Skeletal muscle tissue (tissue), 4 donors: ENCODE data around the gene GATAD1. TPM values are rescaled to one million over a fixed set of nuclear protein-coding genes. Genes with fewer than 3 reads are reported as not detected.
"Not testable (repeated sequence)": the region's sequence is repeated elsewhere in the genome, so short reads cannot be mapped to it uniquely, and the experiment has no call there.

Experiments used
- H3K27ac ChIP-seq: one replicate; pipeline ENCODE4 v1.7.0; 2013; ENCODE audit warnings: mild to moderate bottlenecking, low read depth, low read length, inconsistent platforms
- H3K27me3 ChIP-seq, 3 donors: one replicate each; pipeline ENCODE4 v1.7.0; 2013; ENCODE audit warnings: low read length in 3 of 3; ENCODE audit not compliant: control insufficient read depth in 3 of 3, insufficient read depth in 3 of 3
- H3K36me3 ChIP-seq, 3 donors: one replicate each; pipeline ENCODE4 v1.7.0; 2013; ENCODE audit warnings: low read length in 3 of 3; ENCODE audit not compliant: control insufficient read depth in 3 of 3, insufficient read depth in 3 of 3
- H3K4me1 ChIP-seq, 3 donors: one replicate each; pipeline ENCODE4 v1.7.0; 2013; ENCODE audit warnings: low read length in 3 of 3, mild to moderate bottlenecking in 3 of 3; ENCODE audit not compliant: control insufficient read depth in 3 of 3, insufficient read depth in 3 of 3
- H3K4me3 ChIP-seq, 3 donors: one replicate each; pipeline ENCODE4 v1.7.0; 2013; ENCODE audit warnings: low read length in 3 of 3
- H3K9ac ChIP-seq, 3 donors: one replicate each; pipeline ENCODE4 v1.7.0; 2013; ENCODE audit warnings: low read length in 3 of 3, mild to moderate bottlenecking in 3 of 3, moderate library complexity in 2 of 3, low read depth in 1 of 3
- H3K9me3 ChIP-seq, 3 donors: one replicate each; pipeline ENCODE4 v1.7.0; 2013; ENCODE audit warnings: low read length in 3 of 3; ENCODE audit not compliant: control insufficient read depth in 3 of 3
- total RNA-seq: library from RNA; depleted of rRNA; stranded (reverse); fragments of >200 nt; gene quantifications from one replicate; pipeline ENCODE4 v1.2.3, GENCODE V29; 2014
- donor health status: Osteomylitis.

GATAD1 gene
- total RNA-seq, 1 donor from 2014 or later: 30.3 TPM

DNA sequence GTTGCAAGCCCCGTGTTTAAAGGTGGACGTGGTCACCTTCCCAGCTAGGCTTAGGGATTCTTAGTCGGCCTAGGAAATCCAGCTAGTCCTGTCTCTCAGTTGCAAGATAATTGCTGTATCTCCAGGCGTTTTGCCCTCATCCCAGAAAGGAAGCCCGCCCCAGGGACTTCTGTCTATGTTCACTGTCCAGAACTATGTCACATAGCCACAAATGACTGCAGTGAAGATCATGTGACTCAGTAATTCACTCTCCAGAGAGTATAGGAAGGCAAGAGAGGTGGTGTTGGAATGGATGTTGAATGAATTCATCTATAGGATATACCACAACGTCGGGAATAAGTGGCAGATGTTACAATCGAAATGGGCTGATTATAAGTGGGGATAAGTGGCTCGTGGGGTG is 30.8 kb downstream of the GATAD1 start:
- Histone ChIP-seq H3K4me1 (no peaks in the 10 kb centered on the region), H3K9me3 (no peaks in the 10 kb centered on the region), H3K9ac (no peak overlapping the region), H3K27ac (no peak overlapping the region), H3K27me3 (no peaks in the 10 kb centered on the region), H3K4me3 (no peak overlapping the region), H3K36me3 (peaks cover 0 to 10% (median 6%) of the 10 kb centered on the region in 3 donors)

DNA sequence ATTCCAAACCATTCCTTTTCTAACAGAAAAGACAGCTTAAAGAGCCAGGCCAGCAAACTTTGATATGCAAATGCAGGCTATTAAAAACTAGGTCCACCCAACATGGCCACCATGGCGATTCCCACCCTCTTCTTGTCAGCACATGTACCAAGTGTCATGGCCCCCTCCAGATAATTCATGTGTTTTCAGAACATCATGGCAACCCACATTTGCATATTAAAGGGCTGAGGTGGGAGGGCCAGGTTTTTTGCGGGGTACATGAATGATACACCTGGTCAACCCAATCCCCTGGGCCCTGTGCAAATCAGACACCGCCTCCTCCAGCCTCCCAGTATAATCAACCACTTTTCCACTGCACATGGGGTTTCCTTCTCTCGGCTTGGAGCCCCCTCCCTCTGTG is 31.4 kb downstream of the GATAD1 start:
- peaks cover 0 to 10% (median 6%) of the 10 kb centered on the region in 3 donors for H3K36me3 ChIP-seq

DNA sequence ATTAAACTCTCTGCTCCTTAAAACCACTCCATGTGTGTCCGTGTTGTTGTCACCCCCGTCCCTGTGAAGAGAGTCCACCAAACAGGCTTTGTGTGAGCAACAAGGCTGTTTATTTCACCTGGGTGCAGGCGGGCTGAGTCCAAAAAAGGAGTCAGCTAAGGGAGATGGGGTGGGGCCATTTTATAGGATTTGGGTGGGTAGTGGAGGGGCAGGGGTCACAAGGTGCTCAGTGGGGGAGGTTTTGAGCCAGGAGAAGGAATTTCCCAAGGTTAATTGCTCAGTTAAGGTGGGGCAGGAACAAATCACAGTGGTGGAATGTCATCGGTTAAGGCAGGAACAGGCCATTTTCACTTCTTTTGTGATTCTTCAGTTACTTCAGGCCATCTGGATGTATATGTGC is 31.9 kb downstream of the GATAD1 start:
- H3K36me3 ChIP-seq, H3K27me3 ChIP-seq, H3K9ac ChIP-seq, H3K4me3 ChIP-seq, H3K9me3 ChIP-seq, H3K4me1 ChIP-seq, H3K27ac ChIP-seq: not testable (repeated sequence)

More for the DNA sequence above, 31.4 kb downstream of the GATAD1 start:
- Histone ChIP-seq H3K27ac (no peak overlapping the region), H3K4me3 (no peak overlapping the region), H3K9ac (no peak overlapping the region), H3K27me3 (no peaks in the 10 kb centered on the region), H3K4me1 (no peaks in the 10 kb centered on the region), H3K9me3 (no peaks in the 10 kb centered on the region)

- peaks cover 11 to 22% (median 15%) of the 10 kb centered on the region in 3 donors for H3K36me3 ChIP-seq
- not testable (repeated sequence) for H3K4me3 ChIP-seq, H3K9me3 ChIP-seq, H3K27ac ChIP-seq, H3K9ac ChIP-seq, H3K4me1 ChIP-seq, H3K27me3 ChIP-seq
Measured at GRCh38 chr7:92483624-92484023, 36.3 kb downstream of the GATAD1 start.

DNA sequence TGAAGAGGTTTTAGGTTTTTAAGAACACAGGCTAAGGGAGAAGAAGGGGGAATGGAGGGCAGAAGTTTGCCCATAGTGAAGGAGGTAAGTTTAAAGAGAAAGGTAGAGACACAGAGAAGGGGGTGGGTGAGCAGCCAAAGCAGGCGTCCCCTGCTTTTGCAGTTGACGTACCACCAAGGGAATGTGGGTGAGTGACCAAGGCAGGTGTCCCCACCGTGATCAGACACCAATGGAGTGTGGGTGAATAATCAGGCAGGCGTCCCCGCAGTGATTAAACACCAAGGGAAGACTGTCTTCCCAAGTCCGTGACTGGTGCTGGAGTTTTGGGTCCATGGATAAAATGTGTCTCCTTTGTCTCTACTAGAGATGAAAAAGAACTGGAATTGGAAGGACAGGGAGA is 36.9 kb downstream of the GATAD1 start:
- H3K27ac ChIP-seq, H3K27me3 ChIP-seq, H3K9me3 ChIP-seq, H3K4me1 ChIP-seq, H3K9ac ChIP-seq, H3K4me3 ChIP-seq: not testable (repeated sequence)
- peaks cover 11 to 22% (median 19%) of the 10 kb centered on the region in 3 donors for H3K36me3 ChIP-seq

- Histone ChIP-seq H3K4me1 (no peaks in the 10 kb centered on the region), H3K27ac (no peak overlapping the region), H3K36me3 (peaks cover 11 to 31% (median 26%) of the 10 kb centered on the region in 3 donors)
Measured at GRCh38 chr7:92485267-92485892, 38.1 kb downstream of the GATAD1 start.

DNA sequence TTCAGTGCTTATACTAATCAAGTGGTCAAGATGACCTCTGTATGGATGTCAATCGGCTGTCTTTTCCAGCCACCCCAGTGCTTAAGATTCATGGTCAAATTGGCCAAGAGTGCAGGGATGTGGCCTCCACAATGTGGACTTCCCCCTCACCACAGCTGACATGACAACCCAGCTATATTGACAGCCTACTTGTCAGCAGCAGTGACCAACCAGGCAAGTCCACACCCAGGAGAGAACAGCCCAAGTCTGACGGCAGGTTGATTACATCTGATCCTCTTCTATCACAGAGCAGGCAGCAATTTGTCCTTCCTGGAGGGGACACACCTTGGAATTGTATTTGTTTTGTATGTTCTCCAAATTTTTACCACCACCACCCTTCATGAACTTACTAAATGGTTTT is 38.7 kb downstream of the GATAD1 start:
- no peaks in the 10 kb centered on the region for H3K27me3 ChIP-seq
- no peak overlapping the region for H3K4me3 ChIP-seq
- peaks cover 11 to 37% (median 30%) of the 10 kb centered on the region in 3 donors for H3K36me3 ChIP-seq
- no peak overlapping the region for H3K9ac ChIP-seq
- H3K27ac ChIP-seq: no peak overlapping the region
- H3K4me1 ChIP-seq: no peaks in the 10 kb centered on the region
- H3K9me3 ChIP-seq: no peaks in the 10 kb centered on the region

More at GRCh38 chr7:92485267-92485892, 38.1 kb downstream of the GATAD1 start:
- Histone ChIP-seq H3K27me3 (no peaks in the 10 kb centered on the region), H3K9me3 (no peaks in the 10 kb centered on the region), H3K4me3 (no peak overlapping the region), H3K9ac (no peak overlapping the region)

GRCh38 chr7:92487804-92488203 is 40.5 kb downstream of the GATAD1 start:
- Histone ChIP-seq H3K9me3 (no peaks in the 10 kb centered on the region), H3K4me3 (no peak overlapping the region), H3K36me3 (peaks cover 15 to 54% (median 47%) of the 10 kb centered on the region in 3 donors), H3K4me1 (no peaks in the 10 kb centered on the region), H3K9ac (no peak overlapping the region), H3K27me3 (no peaks in the 10 kb centered on the region), H3K27ac (no peak overlapping the region)

- H3K27ac ChIP-seq: no peak overlapping the region
- no peaks in the 10 kb centered on the region for H3K4me1 ChIP-seq
- no peaks in the 10 kb centered on the region for H3K9me3 ChIP-seq
- peaks cover 21 to 67% (median 57%) of the 10 kb centered on the region in 3 donors for H3K36me3 ChIP-seq
- no peak overlapping the region for H3K9ac ChIP-seq
- H3K4me3 ChIP-seq: no peak overlapping the region
- H3K27me3 ChIP-seq: no peaks in the 10 kb centered on the region
Measured at GRCh38 chr7:92489634-92490033, 42.4 kb downstream of the GATAD1 start.

DNA sequence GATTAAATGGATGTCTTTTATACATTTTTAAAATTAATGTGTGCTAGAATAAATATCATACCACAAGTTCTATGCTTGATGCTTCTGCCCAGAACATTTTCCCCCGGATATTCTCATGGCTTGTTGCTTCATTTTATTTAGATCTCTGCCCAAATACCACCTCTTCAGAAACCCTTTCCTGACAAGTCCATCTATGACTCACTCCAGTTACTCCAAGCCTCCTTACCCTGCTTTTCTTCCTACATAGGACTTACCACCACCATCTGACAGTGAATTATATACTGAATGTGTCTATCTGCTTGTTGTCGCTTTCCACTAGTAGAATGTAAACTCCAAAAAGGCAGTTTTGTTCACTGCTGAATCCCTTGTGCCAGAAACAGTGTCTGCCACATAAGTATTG is 49.6 kb downstream of the GATAD1 start:
- no peak overlapping the region for H3K27ac ChIP-seq
- no peaks in the 10 kb centered on the region for H3K9me3 ChIP-seq
- H3K27me3 ChIP-seq: no peaks in the 10 kb centered on the region
- no peak overlapping the region for H3K9ac ChIP-seq
- peaks cover 18 to 57% (median 51%) of the 10 kb centered on the region in 3 donors for H3K36me3 ChIP-seq
- H3K4me1 ChIP-seq: no peaks in the 10 kb centered on the region
- H3K4me3 ChIP-seq: no peak overlapping the region
